Measurements from ENCODE around the gene CNIH2.

CNIH2 gene

GRCh38 chr11:66277471-66278362 is at the start of gene CNIH2:
Gene CNIH2, plus strand, starts transcription at chr11:66278175. Its CDS starts 282 bp downstream, at chr11:66278457.
- Histone ChIP-seq H2AFZ (no peak within 1 kb of the TSS), H3K36me3 (ENCODE audit: control insufficient read depth, insufficient read depth, low read length) (no peaks in the 10 kb centered on the region), H3K4me1 (no peaks in the 10 kb centered on the region), H3K9ac (no peak within 1 kb of the TSS), H3K27ac (no peak within 1 kb of the TSS), H3K79me2 (no peaks in the 10 kb centered on the region), H3K4me3 (ENCODE audit: low read depth, low read length) (no peak within 1 kb of the TSS), H3K9me3 (ENCODE audit: control insufficient read depth, low read length) (no peaks in the 10 kb centered on the region), H3K27me3 (ENCODE audit: control insufficient read depth, insufficient read depth, low read length) (no peaks in the 10 kb centered on the region), H3K4me2 (ENCODE audit: low read length) (no peak within 1 kb of the TSS)
- no peak for TF ChIP-seq CTCF (IDR thresholded peaks at IDR 0.05)

- Histone ChIP-seq H3K36me3 (ENCODE audit: control insufficient read depth, insufficient read depth, low read length) (no peaks in the 10 kb centered on the region), H3K9ac (no peak overlapping the region), H3K4me2 (ENCODE audit: low read length) (no peak overlapping the region), H3K27me3 (ENCODE audit: control insufficient read depth, insufficient read depth, low read length) (no peaks in the 10 kb centered on the region), H3K4me3 (ENCODE audit: low read depth, low read length) (no peak overlapping the region), H3K9me3 (ENCODE audit: control insufficient read depth, low read length) (no peaks in the 10 kb centered on the region), H3K27ac (no peak overlapping the region), H3K4me1 (no peaks in the 10 kb centered on the region), H3K79me2 (no peaks in the 10 kb centered on the region), H2AFZ (no peak overlapping the region)
- TF ChIP-seq CTCF (IDR thresholded peaks at IDR 0.05), result no peak
Measured at GRCh38 chr11:66228521-66228920, 49.5 kb upstream of the CNIH2 start.

- no peak overlapping the region for H3K4me2 ChIP-seq (ENCODE audit: low read length)
- no peak overlapping the region for H3K27ac ChIP-seq
- no peaks in the 10 kb centered on the region for H3K36me3 ChIP-seq (ENCODE audit: control insufficient read depth, insufficient read depth, low read length)
- H2AFZ ChIP-seq, result no peak overlapping the region
- no peak overlapping the region for H3K4me3 ChIP-seq (ENCODE audit: low read depth, low read length)
- no peaks in the 10 kb centered on the region for H3K4me1 ChIP-seq
- H3K9ac ChIP-seq, result no peak overlapping the region
- H3K79me2 ChIP-seq, result no peaks in the 10 kb centered on the region
- H3K9me3 ChIP-seq (ENCODE audit: control insufficient read depth, low read length), result no peaks in the 10 kb centered on the region
- TF ChIP-seq CTCF (IDR thresholded peaks at IDR 0.05), result no peak
- H3K27me3 ChIP-seq (ENCODE audit: control insufficient read depth, insufficient read depth, low read length), result no peaks in the 10 kb centered on the region
Measured at GRCh38 chr11:66230156-66230555, 47.8 kb upstream of the CNIH2 start.

GRCh38 chr11:66230978-66231377 is 47.0 kb upstream of the CNIH2 start:
- H3K36me3 ChIP-seq (ENCODE audit: control insufficient read depth, insufficient read depth, low read length), result no peaks in the 10 kb centered on the region
- no peak overlapping the region for H3K4me3 ChIP-seq (ENCODE audit: low read depth, low read length)
- no peak overlapping the region for H3K9ac ChIP-seq
- no peak overlapping the region for H3K4me2 ChIP-seq (ENCODE audit: low read length)
- TF ChIP-seq CTCF (IDR thresholded peaks at IDR 0.05), result no peak
- no peaks in the 10 kb centered on the region for H3K4me1 ChIP-seq
- no peak overlapping the region for H3K27ac ChIP-seq
- no peak overlapping the region for H2AFZ ChIP-seq
- H3K79me2 ChIP-seq, result no peaks in the 10 kb centered on the region
- no peaks in the 10 kb centered on the region for H3K9me3 ChIP-seq (ENCODE audit: control insufficient read depth, low read length)
- no peaks in the 10 kb centered on the region for H3K27me3 ChIP-seq (ENCODE audit: control insufficient read depth, insufficient read depth, low read length)

GRCh38 chr11:66231561-66231960 is 46.4 kb upstream of the CNIH2 start:
- Histone ChIP-seq H3K4me2 (ENCODE audit: low read length) (no peak overlapping the region), H2AFZ (no peak overlapping the region), H3K9ac (no peak overlapping the region), H3K36me3 (ENCODE audit: control insufficient read depth, insufficient read depth, low read length) (no peaks in the 10 kb centered on the region), H3K4me1 (no peaks in the 10 kb centered on the region), H3K27ac (no peak overlapping the region), H3K79me2 (no peaks in the 10 kb centered on the region), H3K9me3 (ENCODE audit: control insufficient read depth, low read length) (no peaks in the 10 kb centered on the region), H3K27me3 (ENCODE audit: control insufficient read depth, insufficient read depth, low read length) (no peaks in the 10 kb centered on the region), H3K4me3 (ENCODE audit: low read depth, low read length) (no peak overlapping the region)
- no peak for TF ChIP-seq CTCF (IDR thresholded peaks at IDR 0.05)

Data from parathyroid adenoma (tissue), 2 donors.